Keratinocyte (primary cell): ENCODE measurements around the gene NCAPD3. TPM values are rescaled to one million over a fixed set of nuclear protein-coding genes. Genes with fewer than 3 reads are reported as not detected.

ENCODE experiments used
- DNase-seq: peaks from one replicate; pipeline ENCODE4 v3.0.0-alpha.2; 2011; ENCODE audit warnings: low read depth, missing footprints, low spot score
- FAIRE-seq: peaks from 2 replicates; lab custom pipeline; 2011; peaks lifted over from hg19 to GRCh38; lab: Jason Lieb, UNC
- H2AFZ ChIP-seq: 2 replicates; pipeline ENCODE4 v1.6.0; 2012; ENCODE audit warnings: low read length, control low read depth, inconsistent platforms; ENCODE audit not compliant: control insufficient read depth
- H3K27ac ChIP-seq: 2 replicates; pipeline ENCODE4 v1.5.1; 2011; ENCODE audit warnings: low read length; ENCODE audit not compliant: control insufficient read depth, insufficient read depth
- H3K27me3 ChIP-seq: 3 replicates; pipeline ENCODE4 v1.6.0; 2011; ENCODE audit warnings: low read length; ENCODE audit not compliant: control insufficient read depth, insufficient read depth; ENCODE audit errors: extremely low read depth
- H3K36me3 ChIP-seq, 2 experiments: 2 replicates in 1 of 2; 3 replicates in 1 of 2; pipeline ENCODE4 v1.5.1; 2011; ENCODE audit warnings: low read length in 2 of 2, mild to moderate bottlenecking in 1 of 2; ENCODE audit not compliant: control insufficient read depth in 2 of 2, insufficient read depth in 2 of 2; ENCODE audit errors: extremely low read depth in 1 of 2
- H3K4me1 ChIP-seq: 3 replicates; pipeline ENCODE4 v1.5.1; 2011; ENCODE audit warnings: low read length; ENCODE audit not compliant: control insufficient read depth, insufficient read depth; ENCODE audit errors: extremely low read depth
- H3K4me2 ChIP-seq: 3 replicates; pipeline ENCODE4 v1.6.0; 2011; ENCODE audit warnings: low read depth, low read length; ENCODE audit not compliant: control insufficient read depth, insufficient read depth; ENCODE audit errors: extremely low read depth
- H3K4me3 ChIP-seq, 3 experiments: fragments of 200-600 bp in 1 of 3; sonication (generic) in 1 of 3; 2 replicates in 2 of 3; 3 replicates in 1 of 3; pipeline ENCODE4 v1.5.1; 2011 to 2016; ENCODE audit warnings: low read length in 3 of 3, mild to moderate bottlenecking in 3 of 3, control low read depth in 2 of 3, inconsistent platforms in 1 of 3, low read depth in 1 of 3, mixed read lengths in 1 of 3, mixed run types in 1 of 3, moderate library complexity in 1 of 3; ENCODE audit not compliant: control insufficient read depth in 2 of 3, insufficient read depth in 2 of 3; ENCODE audit errors: extremely low read depth in 1 of 3
- H3K79me2 ChIP-seq: 2 replicates; pipeline ENCODE4 v1.6.0; 2012; ENCODE audit warnings: low read length; ENCODE audit not compliant: control insufficient read depth, insufficient read depth
- H3K9ac ChIP-seq: 3 replicates; pipeline ENCODE4 v1.6.0; 2011; ENCODE audit warnings: low read length; ENCODE audit not compliant: control insufficient read depth, insufficient read depth; ENCODE audit errors: extremely low read depth
- H3K9me1 ChIP-seq: 3 replicates; pipeline ENCODE4 v1.6.0; 2011; ENCODE audit warnings: low read length; ENCODE audit not compliant: control insufficient read depth, insufficient read depth; ENCODE audit errors: extremely low read depth
- H3K9me3 ChIP-seq: 2 replicates; pipeline ENCODE4 v1.5.1; 2012; ENCODE audit warnings: low read depth, low read length; ENCODE audit not compliant: control insufficient read depth
- H4K20me1 ChIP-seq: 3 replicates; pipeline ENCODE4 v1.6.0; 2011; ENCODE audit warnings: low read length; ENCODE audit not compliant: control insufficient read depth, insufficient read depth; ENCODE audit errors: extremely low read depth
- EZH2 ChIP-seq: IDR thresholded peaks from one replicate; pipeline ENCODE4 v1.6.1; 2012; ENCODE audit warnings: inconsistent platforms, mild to moderate bottlenecking, low read length, moderate library complexity
- dilution Hi-C: fragments of 300-500 bp; cut with MboI; formaldehyde crosslinking; loops from one replicate; pipeline ENCODE4 v1.7.0; 2020; ENCODE audit warnings: low sequenced_read_pairs; ENCODE audit not compliant: extremely low pct_ligation_motif_present
- polyA plus RNA-seq, 5 experiments: library from polyadenylated mRNA; depleted of rRNA in 3 of 5; stranded (reverse) in 3 of 5; stranded (forward) in 1 of 5; unstranded in 1 of 5; fragments of >200 nt; gene quantifications; 1 replicate in 1 of 5; 2 replicates in 3 of 5; 3 replicates in 1 of 5; pipeline versions ENCODE4 v1.2.1 to v1.2.3, GENCODE V29; 2011 to 2012; ENCODE audit warnings: missing spikeins in 2 of 5, low read depth in 1 of 5, low replicate concordance in 1 of 5
- TF ChIP-seq, protein P1 (sequence below), 3 experiments: IDR thresholded peaks in 1 of 3; conservative IDR thresholded peaks in 1 of 3; optimal IDR thresholded peaks in 1 of 3; 2 replicates in 2 of 3; 3 replicates in 1 of 3; pipeline versions ENCODE3 to v1.5.1; 2011; ENCODE audit warnings: low read length in 3 of 3, mild to moderate bottlenecking in 3 of 3, moderate library complexity in 2 of 3, control low read depth in 1 of 3, inconsistent platforms in 1 of 3; ENCODE audit not compliant: insufficient read depth in 2 of 3; ENCODE audit errors: extremely low read depth in 1 of 3

The NCAPD3 gene
- polyA plus RNA-seq, 1 donor (not counting 4 experiments of a cell fraction or from before 2014, with no cell fraction given): 23.0 TPM

DNA sequence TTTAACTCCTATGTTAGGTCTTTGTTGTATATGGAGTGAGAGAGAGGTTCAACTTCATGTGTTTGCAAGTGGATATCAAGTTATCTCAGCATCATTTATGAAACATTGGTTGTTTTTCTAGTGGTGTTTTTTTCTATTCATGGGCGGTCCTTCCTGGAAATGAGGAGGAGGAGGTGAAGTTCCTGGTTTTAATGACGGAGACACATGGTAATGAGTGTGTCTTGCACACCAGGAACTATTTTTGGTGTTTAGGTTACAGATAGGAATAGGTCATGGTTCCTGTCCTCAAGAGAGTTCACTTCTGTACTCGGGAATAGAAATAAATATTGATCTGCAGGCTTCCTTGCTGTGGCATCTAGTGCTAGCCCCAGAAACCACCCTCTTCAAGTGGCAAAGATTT lies 80.0 kb downstream of the NCAPD3 start:
- Histone ChIP-seq H3K4me3 (no peak overlapping the region), H3K36me3 (peaks cover 0 to 1% of the 10 kb centered on the region in 2 experiments), H4K20me1 (no peaks in the 10 kb centered on the region), H3K27ac (no peak overlapping the region), H3K27me3 (no peaks in the 10 kb centered on the region), H3K9me3 (no peaks in the 10 kb centered on the region), H3K79me2 (no peaks in the 10 kb centered on the region), H3K9me1 (no peaks in the 10 kb centered on the region), H3K4me2 (no peak overlapping the region), H3K9ac (no peak overlapping the region), H2AFZ (no peak overlapping the region), H3K4me1 (no peaks in the 10 kb centered on the region)
- TF ChIP-seq EZH2: no peak
- TF ChIP-seq, protein P1, sequence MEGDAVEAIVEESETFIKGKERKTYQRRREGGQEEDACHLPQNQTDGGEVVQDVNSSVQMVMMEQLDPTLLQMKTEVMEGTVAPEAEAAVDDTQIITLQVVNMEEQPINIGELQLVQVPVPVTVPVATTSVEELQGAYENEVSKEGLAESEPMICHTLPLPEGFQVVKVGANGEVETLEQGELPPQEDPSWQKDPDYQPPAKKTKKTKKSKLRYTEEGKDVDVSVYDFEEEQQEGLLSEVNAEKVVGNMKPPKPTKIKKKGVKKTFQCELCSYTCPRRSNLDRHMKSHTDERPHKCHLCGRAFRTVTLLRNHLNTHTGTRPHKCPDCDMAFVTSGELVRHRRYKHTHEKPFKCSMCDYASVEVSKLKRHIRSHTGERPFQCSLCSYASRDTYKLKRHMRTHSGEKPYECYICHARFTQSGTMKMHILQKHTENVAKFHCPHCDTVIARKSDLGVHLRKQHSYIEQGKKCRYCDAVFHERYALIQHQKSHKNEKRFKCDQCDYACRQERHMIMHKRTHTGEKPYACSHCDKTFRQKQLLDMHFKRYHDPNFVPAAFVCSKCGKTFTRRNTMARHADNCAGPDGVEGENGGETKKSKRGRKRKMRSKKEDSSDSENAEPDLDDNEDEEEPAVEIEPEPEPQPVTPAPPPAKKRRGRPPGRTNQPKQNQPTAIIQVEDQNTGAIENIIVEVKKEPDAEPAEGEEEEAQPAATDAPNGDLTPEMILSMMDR (optimal IDR thresholded peaks at IDR 0.05 in 1 of 3, IDR thresholded peaks at IDR 0.05 in 1 of 3, conservative IDR thresholded peaks at IDR 0.05 in 1 of 3; ENCODE audit: extremely low read depth in 1 of 3, insufficient read depth in 2 of 3, low read length in 3 of 3): no peak
- dilution Hi-C loops: no loop called here
- no peak for FAIRE-seq
- DNase-seq: no peak

- dilution Hi-C loops: no loop called here
- Histone ChIP-seq H3K27me3 (no peaks in the 10 kb centered on the region), H3K4me2 (no peak overlapping the region), H2AFZ (no peak overlapping the region), H3K79me2 (no peaks in the 10 kb centered on the region), H3K9ac (no peak overlapping the region), H3K27ac (no peak overlapping the region), H3K4me3 (no peak overlapping the region), H3K9me3 (no peaks in the 10 kb centered on the region), H3K4me1 (no peaks in the 10 kb centered on the region), H3K36me3 (no peaks in the 10 kb centered on the region), H3K9me1 (no peaks in the 10 kb centered on the region), H4K20me1 (no peaks in the 10 kb centered on the region)
- TF ChIP-seq EZH2: no peak
- TF ChIP-seq, protein P1 (optimal IDR thresholded peaks at IDR 0.05 in 1 of 3, IDR thresholded peaks at IDR 0.05 in 1 of 3, conservative IDR thresholded peaks at IDR 0.05 in 1 of 3; ENCODE audit: extremely low read depth in 1 of 3, insufficient read depth in 2 of 3, low read length in 3 of 3): no peak
- no peak for FAIRE-seq
- DNase-seq: no peak
Measured at GRCh38 chr11:134142536-134142935, 81.2 kb downstream of the NCAPD3 start.
